NOMO-1 treated with dmso at 0.1 percent for 144 hours (cell line): ENCODE data around the gene DHX34.
A peak's percentile ranks its signal among the peaks of the same experiment; 100 is the strongest.

ENCODE experiments used
- DNase-seq: peaks from one replicate; lab custom pipeline; 2025; ENCODE audit not compliant: unreplicated experiment; lab: John Stamatoyannopoulos, UW

Gene DHX34

DNA sequence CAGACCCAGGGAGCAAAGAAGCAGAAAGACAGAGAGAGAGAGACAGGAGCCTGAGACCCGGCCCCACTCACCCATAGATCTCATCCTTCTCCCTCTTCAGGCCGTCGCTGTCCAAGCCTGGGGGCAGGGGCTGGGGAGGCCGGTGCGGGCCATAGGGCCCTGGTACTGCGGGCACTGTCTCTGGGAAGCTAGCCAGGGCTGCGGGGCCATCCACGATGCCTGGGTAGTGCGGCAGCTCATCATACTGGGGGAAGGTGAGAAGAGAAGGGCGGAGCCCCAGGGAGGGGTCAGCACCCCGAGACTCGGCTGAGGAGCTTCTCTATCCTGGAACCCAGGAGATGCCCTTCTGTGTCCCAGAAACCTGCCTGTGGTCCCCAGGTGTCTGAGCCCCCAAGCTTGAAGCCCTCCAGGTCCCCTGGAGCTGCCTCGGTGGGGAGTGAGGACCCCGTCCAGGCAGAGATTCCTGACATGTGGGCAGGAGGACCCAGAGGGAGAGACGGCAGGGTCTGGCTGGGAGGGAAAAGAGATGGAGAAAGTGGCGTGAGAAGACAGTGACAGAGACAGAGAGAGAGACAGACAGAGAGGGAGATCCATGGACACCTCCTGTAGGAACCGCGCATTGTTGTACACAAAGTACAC lies 68.1 kb downstream of the DHX34 start:
- DNase-seq, result no peak

DNA sequence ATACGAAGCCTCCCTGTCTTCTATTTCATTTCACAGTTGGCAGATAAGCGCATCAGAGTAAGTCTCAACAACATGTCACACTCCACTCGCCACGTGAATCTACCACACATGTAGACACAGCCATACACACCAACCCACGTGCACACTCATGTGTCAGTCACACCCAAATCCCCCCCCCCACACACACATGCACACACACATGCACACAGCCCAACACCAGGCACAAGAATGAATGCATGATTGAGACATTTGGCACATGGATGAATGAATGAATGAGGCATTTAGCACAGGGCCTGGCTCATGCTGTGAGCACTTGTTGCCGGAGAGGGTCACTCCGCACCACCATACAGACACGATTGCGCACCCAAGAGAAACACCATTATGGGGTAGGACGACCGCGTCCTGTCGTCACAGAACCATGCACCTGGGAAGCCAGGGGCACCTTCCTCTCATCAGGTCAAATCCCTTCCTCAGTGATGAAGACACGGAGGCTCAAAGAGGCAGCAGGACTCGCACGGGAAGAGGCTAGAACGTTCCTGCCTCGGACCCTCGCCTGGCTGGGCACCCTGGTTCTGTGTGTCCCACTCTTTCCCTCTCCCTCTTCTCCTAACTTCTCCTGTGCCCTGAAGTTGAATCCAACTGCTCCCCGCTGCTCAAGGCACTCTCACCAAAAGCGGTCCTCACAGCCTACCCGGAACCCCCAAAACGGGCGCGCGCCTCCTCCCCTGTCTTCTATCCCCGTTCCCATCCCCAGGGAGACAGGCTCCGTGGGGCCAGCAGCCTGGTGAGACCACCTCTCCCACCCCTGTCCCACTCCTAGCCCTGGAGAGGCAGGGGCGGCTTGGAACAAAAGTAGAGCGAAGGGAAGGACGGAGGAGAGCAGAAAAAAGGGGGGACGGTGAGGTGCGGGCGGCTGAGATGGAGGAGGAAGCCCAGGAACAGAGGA lies 68.9 kb downstream of the DHX34 start:
- DNase-seq, result no peak

DNA sequence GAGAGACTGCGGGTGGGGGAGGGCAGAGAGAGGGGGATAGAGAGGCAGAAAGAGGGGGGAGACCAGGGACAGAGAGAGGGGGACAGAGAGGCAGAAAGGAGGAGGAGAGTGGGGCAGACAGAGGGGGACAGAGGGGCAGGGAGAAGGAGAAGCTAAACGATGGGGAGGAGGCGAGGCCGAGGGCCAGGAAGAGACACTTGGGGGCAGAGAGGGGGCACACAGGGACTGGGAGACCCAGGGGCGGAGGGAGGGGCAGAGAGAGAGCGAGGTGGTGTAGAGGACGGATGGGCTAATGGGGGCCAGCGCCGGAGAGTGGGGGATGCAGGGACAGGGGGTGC lies 69.5 kb downstream of the DHX34 start:
- no peak for DNase-seq

DNA sequence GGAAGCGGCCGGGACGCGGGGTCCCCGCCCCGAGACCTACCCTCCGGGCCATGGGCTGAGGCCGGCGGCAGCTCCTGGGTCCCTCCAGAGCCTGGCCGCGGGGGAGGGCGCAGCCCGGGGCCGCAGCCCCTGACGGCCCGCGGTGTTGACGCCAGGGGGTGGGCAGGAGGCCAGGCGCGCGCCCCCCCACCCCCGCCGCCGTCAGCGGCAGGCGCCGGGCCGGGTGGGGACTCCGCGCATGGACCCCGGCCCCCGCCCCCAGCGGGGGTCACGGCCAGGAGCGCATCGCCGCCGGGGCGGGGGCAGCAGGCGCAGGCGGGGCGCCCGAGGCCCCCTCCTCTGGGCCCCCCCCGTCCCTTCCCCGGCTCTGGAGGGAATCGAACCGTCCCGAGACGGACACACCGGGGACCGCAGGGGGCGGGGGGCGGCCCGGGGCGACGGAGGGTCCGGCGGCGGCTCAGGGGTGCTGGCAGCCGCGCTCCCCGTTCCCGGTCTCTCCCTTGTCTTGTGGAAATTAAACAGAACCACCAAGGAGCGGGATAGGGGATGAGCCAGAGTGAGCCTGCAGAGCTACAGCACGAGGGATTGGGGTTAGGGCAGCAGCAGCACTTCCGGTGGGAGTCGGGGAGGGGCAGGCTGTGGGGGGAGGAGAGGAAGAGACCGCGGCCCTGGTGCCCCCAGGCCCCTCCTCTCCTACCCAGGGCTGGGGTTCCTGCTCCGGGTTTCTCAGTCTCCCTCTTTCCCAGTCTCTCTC lies 70.1 kb downstream of the DHX34 start, which contains the start of gene MEIS3:
Gene MEIS3, minus strand, starts transcription at position 498 of the 754 bp plus-strand sequence. Its CDS starts 446 bp downstream, at position 52.
- no peak for DNase-seq

DNA sequence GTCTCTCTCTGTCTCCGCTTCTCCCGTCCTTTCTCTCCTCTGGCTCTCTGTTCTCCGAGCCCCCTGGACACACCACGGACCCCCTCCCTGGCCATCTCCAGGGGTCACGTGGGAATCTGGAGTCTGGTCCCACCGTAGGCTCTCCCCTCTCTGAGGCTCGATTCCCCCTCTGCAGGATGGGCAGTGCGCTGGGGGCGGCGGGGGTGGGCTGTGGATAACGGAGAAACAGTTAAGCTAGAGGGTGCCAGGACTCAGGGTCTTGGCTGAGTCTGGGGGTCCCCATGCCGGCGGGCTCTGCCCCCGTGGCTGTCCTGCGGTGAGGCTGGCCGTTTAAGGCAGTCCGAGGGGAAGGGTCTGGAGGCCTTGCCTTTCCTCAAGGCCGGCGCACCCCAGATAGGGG lies 70.7 kb downstream of the DHX34 start:
- DNase-seq, result no peak

DNA sequence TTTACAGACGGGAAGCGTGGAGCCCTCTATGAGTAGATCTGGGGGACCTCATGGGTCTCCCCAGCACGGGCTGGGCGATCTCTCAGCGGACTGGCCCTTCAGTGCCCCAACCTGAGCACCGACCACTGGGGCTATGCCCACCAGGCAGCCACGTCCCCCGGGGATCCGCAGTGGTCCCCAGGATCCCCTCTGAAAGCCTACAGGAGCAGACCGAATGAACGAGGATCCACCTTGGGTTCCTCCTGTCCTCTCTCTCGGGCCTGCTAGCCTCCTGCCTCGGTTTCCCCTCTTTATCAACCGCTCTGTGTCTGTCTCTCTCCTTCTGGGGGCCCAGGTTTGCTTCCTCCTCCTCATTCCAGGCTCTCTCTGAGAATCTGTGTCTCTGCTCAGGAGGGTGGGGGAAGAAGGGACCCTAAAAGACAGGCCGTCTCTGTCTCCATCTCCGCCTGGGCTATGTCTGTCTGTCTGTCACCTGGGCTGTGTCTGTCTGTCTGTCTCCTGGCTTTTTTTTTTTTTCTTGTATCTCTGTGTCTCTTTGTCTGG lies 72.2 kb downstream of the DHX34 start:
- DNase-seq, result no peak

DNA sequence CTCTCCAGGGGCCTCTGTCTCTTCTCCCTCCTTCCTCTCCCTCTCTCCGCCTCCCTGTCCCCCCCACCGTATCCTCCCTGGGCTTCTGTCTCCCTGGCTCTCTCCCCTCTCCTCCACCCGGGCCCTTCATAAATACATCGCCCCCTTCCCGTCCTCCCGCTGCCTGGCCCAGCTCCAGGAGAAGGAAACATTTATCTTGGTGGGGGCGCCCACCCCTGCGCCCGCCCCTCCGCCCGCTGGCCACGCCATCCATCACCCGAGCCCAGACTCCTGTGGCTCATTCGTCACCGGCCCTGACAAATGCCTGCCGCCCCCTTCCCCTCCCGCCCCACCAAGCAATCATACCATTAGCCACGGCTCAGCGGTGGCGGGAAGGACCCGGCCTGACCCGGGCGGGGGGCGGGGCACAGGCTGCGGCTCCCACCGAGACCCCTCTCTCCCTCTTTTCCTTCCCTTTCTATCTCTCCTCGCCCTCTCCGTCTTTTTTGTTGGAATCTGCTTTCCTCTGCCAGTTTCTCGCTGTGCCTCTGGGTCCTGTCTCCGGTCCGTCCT lies 72.8 kb downstream of the DHX34 start:
- no peak for DNase-seq

DNA sequence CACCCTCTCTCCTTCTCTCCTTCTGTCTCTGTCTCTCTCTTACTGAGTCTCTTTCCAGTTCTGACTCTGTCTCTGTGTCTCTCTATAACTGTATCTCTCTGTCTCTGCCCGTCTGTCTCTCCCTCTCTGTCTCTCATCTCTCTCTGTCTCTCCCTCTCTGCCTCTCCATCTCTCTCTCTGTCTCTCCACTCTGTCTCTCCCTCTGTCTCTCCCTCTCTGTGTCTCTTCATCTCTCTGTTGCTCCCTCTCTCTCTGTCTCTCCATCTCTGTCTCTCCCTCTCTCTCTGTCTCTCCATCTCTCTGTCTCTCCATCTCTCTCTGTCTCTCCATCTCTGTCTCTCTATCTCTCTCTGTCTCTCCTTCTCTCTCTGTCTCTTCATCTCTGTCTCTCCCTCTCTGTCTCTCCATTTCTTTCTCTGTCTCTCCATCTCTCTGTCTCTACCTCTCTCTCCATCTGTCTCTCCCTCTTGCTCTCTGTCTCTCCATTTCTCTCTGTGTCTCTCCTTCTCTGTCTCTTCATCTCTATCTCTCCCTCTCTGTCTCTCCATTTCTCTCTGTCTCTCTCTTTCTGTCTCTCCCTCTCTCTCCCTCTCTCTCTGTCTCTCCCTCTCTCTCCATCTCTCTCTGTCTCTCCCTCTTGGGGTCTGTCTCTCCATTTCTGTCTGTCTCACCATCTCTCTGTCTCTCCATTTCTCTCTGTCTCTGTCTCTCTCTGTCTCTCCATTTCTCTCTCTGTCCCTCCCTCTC lies 73.5 kb downstream of the DHX34 start:
- DNase-seq, result no peak

DNA sequence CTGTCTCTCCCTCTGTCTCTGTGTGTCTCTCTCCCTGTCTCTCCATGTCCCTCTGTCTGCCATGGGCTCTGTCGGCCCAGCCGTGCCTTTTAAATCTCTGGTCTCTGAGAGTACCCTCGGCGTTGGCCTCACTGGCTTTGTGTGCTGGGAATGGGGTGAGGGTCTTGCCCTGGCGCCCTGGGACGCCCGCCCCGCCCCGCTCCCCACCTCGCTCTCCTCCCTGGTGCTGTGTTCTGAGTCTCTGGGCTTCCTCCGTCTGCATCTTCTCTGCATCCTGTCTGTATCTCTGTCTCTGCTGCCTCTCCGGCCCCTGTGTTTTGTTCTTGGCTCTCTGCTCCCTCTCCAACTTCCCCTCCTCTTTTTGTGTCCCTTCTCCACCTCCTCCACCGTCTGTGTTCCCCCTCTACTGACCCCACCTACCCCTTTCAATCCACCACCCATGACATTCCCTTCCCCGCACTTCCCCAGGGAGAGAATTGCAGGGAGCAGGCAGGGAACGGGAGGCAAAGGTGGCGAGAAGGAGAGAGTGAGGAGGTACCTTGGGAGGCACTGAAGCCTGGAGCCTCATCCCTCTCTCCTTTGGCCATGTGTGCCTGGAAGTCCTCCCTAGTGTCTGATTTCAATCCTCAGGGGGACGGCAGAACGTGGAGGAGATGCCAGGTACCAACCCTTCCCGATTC lies 74.2 kb downstream of the DHX34 start:
- DNase-seq, result no peak

DNA sequence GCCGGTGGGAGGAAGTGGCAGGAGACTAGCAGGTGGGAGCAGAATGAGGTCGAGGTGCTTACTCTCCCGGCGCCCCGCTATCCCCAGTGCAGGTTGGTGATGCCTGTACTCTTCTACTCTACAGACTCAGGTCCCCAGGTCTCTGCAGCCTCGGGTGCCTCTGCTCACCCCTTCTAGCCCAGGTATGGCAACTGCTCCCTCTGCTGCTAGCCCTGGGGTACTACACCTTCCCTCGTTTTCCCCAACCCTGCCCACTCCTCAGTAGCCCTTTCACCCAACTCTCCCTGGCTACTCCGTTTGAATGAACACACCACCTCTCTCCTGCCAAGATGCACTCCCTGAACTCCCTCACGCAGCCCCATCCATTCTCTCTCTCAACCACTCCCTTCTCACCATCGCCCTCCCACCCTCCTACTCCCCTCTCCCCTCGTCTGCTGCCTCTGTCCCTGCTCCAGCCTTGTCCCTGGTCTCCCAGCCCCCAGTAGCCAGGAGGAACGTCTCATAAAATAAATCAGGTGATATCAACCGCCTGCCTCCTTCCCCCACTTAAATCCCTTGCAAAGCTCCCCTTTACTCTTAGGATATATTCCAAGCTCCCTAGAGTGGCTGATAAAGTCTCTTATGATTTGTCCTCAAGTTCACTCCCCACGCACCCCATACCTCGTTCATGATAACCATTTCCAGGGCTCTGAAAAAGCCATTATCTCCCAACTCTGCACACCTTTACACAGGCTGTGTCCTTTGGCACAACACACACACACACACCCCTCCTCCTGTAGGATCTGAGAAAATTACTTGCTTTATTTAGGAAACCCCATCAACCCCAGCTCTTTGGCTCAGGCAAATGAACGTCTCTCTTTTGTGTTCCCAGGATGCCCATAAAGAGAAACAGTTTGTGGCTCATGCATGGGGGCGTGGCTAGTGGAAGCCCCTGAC lies 78.4 kb downstream of the DHX34 start:
- no peak for DNase-seq

DNA sequence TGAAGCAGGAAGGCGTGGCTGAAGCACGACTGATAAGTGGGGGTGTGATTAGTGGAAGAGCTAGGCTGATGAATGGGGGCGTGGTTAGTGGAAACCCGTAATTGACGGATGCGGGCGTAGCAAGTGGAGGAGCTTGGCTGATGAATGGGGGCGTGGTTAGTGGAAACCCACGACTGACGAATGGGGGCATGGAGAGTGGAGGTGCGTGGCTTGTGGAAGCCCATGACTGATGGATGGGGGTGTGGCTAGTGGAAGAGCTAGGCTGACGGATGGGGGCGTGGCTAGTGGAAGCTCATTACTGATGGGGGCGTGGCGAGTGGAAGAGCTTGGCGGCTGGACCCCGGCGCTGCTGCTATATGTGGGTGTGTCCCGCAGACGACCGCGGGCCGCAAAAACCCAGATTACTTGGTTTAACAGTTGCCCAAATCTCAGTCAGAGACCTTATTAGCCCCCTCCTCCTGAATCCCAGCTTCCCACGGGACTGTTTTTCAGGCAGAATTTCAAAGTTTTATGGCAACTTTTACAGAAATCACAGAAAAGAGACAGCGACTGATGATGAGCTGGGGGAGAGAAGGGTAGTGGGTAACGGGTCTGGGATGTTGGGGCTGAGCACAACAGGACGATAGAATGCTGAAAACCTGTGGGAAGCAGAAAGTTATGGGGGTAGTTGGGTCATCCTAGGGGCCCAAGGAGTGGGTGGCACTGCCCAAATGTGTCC lies 79.2 kb downstream of the DHX34 start:
- DNase-seq, result peak; percentile 95

DNA sequence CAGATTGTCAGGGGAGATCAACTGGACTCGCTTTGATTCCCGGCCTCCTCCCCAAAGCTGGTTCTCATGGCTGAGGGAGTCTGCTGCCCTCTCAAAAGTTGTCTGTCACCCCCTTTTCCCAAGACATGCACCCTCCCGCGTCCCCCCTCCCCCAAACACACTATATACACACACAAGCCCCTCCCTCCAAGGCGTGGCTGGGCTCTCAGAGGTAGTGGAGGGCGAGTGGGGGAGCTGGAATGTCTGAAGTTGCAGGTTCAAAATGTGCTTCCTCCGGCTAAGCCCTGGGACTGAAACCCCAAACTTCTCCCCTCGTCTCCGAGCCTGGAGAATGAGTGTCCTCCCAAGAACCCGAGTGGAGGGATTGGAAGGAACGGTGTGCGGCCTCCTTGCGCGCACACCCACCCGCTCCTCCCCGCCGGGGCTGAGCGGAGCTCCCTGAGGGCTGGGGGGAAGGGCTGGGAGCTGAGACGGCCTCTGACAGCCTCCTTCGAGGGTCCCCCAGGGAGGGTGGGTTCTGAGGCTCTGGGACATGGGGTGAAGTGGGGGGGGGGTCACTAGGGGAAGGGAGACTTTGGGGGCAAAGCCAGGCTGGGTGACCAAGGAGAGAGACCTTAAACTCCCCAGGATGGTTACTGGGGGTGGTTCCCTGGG lies 80.2 kb downstream of the DHX34 start:
- no peak for DNase-seq

DNA sequence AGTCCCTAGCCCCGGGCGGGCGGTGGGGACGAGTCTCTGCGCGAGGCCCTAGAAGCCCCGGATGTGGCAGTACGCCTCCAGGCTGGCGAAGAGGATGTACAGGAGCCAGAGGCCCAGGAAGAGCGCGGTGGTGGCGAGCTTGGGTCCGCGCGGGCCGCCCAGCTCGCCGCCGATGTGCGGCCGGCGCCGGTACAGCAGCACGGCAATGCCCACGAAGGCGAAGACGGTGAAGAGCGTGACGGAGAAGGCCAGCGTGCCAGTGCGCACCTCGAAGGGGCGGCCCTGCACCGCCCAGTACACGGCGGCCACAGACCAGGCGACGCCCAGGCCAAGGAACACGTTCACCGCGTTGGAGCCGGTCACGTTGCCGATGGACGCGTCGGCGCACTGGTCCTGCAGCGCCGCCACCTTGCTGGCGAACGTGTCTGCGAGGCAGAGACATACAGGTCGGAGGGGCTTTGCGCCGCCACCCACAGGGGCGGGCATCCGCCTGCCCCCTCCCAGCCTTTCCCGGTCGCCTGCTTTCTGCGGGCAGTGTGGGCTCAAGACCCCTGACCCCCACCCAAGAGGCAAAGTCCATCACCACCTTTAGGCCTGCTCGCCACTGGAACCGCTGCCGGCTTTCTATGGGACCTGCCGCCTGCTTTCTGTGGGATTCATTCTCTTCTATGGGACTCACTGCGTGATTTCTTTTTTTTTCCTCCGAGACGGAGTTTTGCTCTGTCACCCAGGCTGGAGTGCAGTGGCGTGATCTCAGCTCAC lies 81.1 kb downstream of the DHX34 start:
- no peak for DNase-seq

DNA sequence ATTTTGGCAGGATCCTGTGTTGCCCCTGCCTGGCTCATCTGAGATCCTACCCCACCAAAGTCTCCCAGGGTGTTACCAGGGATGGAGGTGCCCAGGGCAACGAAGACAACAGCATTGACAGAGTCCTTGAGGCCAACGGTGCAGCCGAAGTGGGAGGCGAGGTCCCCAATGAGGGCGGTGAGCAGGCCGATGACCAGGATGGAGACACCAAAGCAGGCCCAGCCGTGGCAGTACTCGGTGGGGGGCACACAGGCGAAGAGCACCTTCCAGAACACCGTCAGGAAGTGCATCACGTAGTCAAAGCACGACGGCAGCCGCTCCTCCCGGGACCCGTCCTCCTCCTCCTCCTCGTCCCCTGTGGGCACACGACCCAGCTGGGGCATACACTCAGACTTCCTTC lies 83.0 kb downstream of the DHX34 start:
- DNase-seq, result no peak
